Right kidney (tissue), 9 donors: ENCODE measurements around the gene FBLN1.
"Not testable (repeated sequence)": the region's sequence is repeated elsewhere in the genome, so short reads cannot be mapped to it uniquely, and the experiment has no call there.

Experiments
- DNase-seq: peaks from one replicate; pipeline ENCODE4 v3.0.0-alpha.2; 2016
- long read RNA-seq, 8 donors: transcript quantifications; one replicate each; lab custom pipeline, GENCODE V29; 2026

The FBLN1 gene, protein sequence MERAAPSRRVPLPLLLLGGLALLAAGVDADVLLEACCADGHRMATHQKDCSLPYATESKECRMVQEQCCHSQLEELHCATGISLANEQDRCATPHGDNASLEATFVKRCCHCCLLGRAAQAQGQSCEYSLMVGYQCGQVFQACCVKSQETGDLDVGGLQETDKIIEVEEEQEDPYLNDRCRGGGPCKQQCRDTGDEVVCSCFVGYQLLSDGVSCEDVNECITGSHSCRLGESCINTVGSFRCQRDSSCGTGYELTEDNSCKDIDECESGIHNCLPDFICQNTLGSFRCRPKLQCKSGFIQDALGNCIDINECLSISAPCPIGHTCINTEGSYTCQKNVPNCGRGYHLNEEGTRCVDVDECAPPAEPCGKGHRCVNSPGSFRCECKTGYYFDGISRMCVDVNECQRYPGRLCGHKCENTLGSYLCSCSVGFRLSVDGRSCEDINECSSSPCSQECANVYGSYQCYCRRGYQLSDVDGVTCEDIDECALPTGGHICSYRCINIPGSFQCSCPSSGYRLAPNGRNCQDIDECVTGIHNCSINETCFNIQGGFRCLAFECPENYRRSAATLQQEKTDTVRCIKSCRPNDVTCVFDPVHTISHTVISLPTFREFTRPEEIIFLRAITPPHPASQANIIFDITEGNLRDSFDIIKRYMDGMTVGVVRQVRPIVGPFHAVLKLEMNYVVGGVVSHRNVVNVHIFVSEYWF
- long read RNA-seq, donor 1, transcript FBLN1-202 (17 exons, 2,896 nt): minor isoform, 15 of 42 reads
- long read RNA-seq, donor 1, transcript FBLN1-201 (15 exons, 2,251 nt): major isoform, 27 of 42 reads
- long read RNA-seq, donor 1, partial matches to known transcripts: 0 of 42 reads
- long read RNA-seq, donor 1, other reads (novel, unspliced or antisense): 0 of 42 reads
- long read RNA-seq, donor 2, transcript FBLN1-201 (15 exons, 2,251 nt): major isoform, 24 of 42 reads
- long read RNA-seq, donor 2, transcript FBLN1-202 (17 exons, 2,896 nt): minor isoform, 10 of 42 reads
- long read RNA-seq, donor 2, partial matches to known transcripts: 8 of 42 reads
- long read RNA-seq, donor 2, other reads (novel, unspliced or antisense): 0 of 42 reads
- long read RNA-seq, donor 3, transcript FBLN1-201 (15 exons, 2,251 nt): major isoform, 7 of 11 reads
- long read RNA-seq, donor 3, partial matches to known transcripts: 0 of 11 reads
- long read RNA-seq, donor 3, other reads (novel, unspliced or antisense): 0 of 11 reads
- long read RNA-seq, donor 4, transcript FBLN1-201 (15 exons, 2,251 nt): major isoform, 22 of 90 reads
- long read RNA-seq, donor 4, transcript FBLN1-202 (17 exons, 2,896 nt): minor isoform, 12 of 90 reads
- long read RNA-seq, donor 4, partial matches to known transcripts: 56 of 90 reads
- long read RNA-seq, donor 4, other reads (novel, unspliced or antisense): 0 of 90 reads
- long read RNA-seq, donor 5, transcript FBLN1-201 (15 exons, 2,251 nt): major isoform, 23 of 36 reads
- long read RNA-seq, donor 5, transcript FBLN1-202 (17 exons, 2,896 nt): minor isoform, 12 of 36 reads
- long read RNA-seq, donor 5, partial matches to known transcripts: 0 of 36 reads
- long read RNA-seq, donor 5, other reads (novel, unspliced or antisense): 0 of 36 reads
- long read RNA-seq, donor 6, transcript FBLN1-201 (15 exons, 2,251 nt): major isoform, 23 of 33 reads
- long read RNA-seq, donor 6, transcript FBLN1-202 (17 exons, 2,896 nt): minor isoform, 5 of 33 reads
- long read RNA-seq, donor 6, partial matches to known transcripts: 5 of 33 reads
- long read RNA-seq, donor 6, other reads (novel, unspliced or antisense): 0 of 33 reads
- long read RNA-seq, donor 7, transcript FBLN1-202 (17 exons, 2,896 nt): minor isoform, 12 of 84 reads
- long read RNA-seq, donor 7, transcript FBLN1-201 (15 exons, 2,251 nt): major isoform, 42 of 84 reads
- long read RNA-seq, donor 7, partial matches to known transcripts: 30 of 84 reads
- long read RNA-seq, donor 7, other reads (novel, unspliced or antisense): 0 of 84 reads
- long read RNA-seq, donor 8, transcript FBLN1-202 (17 exons, 2,896 nt): minor isoform, 7 of 24 reads
- long read RNA-seq, donor 8, transcript FBLN1-201 (15 exons, 2,251 nt): major isoform, 17 of 24 reads
- long read RNA-seq, donor 8, partial matches to known transcripts: 0 of 24 reads
- long read RNA-seq, donor 8, other reads (novel, unspliced or antisense): 0 of 24 reads

DNA sequence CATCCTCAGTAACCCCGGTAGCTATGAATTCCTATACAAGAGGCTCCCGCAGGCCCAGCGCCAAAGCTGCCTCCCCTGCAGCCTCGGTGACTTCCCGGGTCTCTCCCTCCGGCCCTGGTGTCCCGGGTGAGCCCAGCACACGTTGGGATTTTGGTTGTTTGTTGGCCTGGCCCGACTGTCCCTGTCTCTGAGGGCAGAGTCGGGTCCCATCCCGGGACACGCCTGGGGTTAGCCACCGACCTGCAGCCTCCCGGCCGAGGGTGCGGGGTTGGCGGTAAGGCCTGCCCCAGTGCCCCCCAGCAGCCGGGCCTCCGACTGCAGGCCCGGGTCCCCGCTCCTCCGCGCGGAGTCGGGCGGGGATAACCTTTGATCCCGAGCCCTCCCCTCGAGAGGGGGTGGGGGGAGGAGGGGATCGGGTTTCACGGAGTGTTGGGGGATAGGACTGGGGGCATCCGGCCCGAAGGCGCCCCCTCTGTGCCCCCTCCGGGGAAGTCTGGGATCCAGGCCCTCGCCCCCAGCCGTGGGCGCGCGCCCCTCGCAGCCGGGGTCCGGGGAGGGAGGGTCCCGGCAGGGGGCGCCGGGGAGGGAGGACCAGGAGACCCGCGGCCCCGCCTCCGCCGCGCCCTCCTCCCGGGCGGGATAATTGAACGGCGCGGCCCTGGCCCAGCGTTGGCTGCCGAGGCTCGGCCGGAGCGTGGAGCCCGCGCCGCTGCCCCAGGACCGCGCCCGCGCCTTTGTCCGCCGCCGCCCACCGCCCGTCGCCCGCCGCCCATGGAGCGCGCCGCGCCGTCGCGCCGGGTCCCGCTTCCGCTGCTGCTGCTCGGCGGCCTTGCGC, at the start of gene FBLN1:
FBLN1 (plus strand) TSS at position 669 of the 835 bp plus-strand sequence; CDS start at position 772, 103 bp downstream.
- peak; percentile 80 for DNase-seq

DNA sequence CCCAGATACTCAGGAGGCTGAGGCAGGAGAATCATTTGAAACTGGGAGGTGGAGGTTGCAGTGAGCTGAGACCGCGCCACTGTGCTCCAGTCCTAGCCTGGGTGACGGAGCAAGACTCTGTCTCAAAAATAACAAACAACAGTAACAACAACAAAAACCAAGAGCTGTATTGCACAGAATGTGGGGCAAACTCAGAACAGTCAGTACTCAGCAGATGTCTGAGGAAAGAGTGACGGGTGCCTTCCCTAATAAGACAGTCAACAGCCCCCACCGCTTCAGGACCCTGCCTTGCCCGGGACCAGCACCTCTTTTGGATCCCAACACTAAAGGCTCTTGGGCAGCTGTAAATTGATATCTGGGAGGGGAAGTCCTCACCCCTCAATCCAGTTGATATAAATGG, 48.9 kb upstream of the FBLN1 start:
- DNase-seq: no peak

DNA sequence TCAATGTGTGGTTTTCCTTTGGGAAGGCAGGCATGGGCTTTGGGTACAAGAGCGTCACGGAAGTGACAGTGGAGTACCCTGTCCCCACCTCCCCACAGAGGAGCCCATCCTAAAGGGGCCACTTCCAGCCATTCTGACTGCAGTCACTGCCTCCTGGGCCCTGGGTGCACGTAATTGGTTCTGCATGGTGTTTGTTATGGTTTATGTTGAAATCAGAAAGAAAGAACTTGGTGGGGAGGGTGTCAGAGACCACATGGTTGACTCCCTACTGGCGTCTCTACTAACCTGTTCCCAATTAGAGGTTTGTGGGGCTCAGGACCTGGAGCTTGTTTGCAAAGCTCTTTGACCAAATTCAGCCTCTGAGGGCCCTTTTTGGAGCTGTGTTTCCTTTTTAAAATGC, 48.4 kb upstream of the FBLN1 start:
- no peak for DNase-seq

DNA sequence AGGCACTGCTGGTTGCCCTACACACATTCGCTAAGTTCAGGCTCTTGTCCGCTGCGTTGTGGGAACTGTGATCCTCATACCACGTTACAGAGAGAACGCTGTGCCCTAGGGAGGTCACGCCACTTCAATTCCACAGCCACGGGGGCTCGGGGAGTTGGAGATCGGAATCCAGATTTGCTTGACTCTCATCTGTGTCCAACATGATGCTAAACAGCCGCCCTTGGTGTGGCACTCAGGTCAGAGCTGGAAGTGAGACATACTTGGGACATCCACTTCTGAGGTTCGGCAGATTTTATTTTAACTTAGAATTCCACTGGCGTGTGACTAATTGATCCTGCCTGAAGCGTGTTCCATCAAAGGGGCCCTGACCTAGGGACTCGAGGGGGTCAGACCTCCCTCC, 47.5 kb upstream of the FBLN1 start:
- DNase-seq: no peak

DNA sequence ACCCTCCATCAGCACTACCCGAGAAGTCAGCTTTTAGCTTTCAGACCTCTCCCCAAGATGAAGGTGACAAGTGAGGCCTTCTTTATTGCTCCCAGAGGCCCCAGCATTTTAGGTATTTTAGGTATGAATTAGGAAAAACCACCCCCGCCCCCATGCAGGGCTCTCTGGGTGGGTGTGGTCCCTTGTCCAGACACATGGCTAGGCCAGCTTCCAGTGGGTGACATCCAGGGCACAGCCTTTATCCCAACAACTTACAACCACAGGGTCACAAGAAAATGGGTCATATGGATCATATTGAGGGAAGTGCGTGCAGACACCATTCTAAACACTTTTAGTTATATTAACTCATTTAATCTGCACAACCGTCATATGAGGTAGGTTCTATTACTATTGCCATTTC, 47.1 kb upstream of the FBLN1 start:
- DNase-seq: no peak

DNA sequence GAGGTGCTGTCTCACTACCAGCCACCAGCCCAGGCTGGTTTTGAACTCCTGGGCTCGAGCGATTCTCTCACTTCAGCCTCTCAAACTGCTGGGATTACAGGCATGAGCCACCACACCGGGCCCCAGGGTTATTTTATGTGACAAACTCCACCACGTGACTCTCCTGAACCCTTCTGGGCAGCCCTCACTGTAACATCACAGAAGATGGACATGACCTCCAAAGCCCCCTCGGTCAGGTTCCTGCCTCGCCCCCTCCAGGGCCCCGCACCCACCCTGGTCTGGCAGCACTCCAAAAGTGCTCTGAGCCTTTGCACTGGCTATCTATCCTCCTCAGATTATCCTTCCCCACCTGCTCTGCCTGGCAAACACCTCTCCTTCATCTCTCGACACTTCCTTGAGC, 45.9 kb upstream of the FBLN1 start:
- no peak for DNase-seq

DNA sequence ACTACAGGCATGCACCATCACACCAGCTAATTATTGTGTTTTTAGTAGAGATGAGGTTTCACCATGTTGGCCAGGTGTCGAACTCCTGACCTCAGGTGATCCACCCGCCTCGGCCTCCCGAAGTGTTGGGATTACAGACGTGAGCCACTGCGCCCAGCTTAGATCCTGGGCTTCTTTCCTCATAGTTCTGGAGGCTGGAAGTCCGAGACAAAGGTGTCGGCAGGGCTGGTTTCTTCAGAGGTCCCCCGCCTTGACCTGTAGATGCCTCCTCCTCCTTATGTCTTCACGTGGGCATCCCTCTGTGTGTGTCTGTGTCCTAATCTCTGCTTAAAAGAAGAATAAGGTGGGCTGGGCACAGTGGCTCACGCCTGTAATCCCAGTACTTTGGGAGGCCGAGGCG, 44.2 kb upstream of the FBLN1 start:
- DNase-seq: no peak

DNA sequence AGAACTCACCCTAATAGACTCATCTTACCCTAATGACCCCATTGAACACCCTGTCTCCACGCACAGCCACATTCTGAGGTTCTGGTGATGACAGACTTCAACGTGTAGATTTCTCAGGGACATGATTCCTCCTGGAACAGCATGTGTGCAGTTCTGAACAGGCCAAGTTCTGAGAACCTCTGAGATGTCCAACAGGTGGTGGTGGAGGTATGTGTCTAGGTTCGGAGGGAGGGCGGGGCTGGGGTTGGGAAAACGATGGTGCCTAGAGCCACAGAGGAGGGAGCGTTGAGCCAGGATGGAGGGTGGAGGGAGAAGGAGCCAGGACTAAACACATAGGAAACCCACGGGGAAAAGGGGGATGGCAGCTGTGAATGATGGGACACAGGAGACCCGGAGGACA, 43.4 kb upstream of the FBLN1 start:
- DNase-seq: no peak

DNA sequence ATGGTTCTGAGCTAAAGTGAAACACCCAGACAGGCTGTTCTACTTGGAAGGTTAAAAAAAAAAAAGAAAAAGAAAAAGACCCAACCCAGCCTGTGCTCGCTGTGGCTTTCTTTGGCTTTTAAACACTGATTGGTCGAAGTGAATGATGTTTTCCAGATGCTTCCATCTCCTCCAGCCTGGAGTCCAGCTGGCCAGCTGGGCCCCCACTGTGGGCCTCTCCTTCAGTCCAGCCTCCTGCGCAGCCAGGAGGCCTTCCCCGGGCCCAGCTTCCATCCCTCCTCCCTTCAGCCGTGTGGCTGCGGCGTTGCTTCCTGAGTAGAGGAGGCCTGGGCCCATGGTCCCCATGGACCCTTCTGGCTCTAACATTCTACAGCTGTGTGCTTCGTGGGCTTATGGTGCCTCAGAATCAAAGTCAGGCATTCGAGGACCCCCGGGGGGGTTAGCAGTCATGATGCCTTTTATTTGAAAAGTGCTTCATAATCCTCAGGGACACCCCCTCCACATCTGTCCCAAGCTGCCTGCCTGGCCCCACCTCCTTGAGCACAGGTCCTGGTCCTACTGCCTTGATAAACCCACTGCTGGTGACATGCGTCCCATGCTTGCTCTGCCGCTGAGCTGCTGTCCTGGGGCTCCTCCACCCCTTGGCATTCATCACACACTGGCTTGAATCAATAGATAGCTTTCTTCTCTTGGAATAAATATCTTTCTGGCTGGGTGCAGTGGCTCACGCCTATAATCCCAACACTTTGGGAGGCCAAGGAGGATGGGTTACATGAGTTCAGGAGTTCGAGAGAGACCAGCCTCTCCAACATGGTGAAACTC, 42.2 kb upstream of the FBLN1 start:
- peak; percentile 61 for DNase-seq

DNA sequence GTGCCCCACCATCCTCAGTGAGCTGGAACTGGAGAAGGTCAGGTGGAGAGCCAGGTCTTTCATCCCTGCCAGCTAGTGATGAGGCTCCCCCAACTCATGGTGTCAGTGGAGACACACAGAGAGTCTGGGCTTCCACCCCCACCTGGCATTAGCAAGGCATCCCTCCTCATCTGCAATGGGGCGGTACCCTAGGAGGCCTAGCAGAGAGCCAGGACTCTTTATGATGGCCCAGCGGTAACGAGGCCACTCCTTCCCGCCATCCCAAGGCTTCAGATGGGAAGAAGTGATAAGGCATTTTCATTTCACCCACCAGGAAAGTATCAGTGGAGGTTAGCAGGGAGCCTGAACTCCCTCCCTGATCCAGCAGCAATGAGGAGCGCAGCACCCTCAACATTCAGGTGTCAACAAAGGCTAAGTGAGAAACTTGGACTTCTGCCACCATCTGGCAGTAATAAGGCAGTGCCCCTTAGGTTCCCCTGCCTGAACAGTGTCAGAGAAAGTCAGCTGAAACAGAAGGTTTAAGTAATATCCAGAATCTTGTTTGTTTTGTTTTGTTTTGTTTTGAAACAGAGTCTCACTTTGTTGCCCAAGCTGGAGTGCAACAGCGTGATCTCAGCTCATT, 40.5 kb upstream of the FBLN1 start:
- no peak for DNase-seq

DNA sequence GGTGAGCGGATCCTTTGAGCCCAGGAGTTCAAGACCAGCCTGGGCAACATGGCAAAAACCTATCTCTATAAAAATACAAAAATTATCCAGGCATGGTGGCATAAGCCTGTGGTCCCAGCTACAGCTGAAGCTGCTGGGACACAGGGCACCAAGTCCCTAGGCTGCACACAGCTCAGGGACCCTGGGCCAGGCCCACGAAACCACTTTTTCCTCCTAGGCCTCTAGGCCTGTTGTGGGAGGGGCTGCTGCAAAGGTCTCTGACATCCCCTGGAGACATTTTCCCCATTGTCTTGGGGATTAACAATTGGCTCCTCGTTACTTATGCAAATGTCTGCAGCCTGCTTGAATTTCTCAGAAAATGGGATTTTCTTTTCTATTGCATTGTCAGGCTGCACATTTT, 39.0 kb upstream of the FBLN1 start:
- not testable (repeated sequence) for DNase-seq

DNA sequence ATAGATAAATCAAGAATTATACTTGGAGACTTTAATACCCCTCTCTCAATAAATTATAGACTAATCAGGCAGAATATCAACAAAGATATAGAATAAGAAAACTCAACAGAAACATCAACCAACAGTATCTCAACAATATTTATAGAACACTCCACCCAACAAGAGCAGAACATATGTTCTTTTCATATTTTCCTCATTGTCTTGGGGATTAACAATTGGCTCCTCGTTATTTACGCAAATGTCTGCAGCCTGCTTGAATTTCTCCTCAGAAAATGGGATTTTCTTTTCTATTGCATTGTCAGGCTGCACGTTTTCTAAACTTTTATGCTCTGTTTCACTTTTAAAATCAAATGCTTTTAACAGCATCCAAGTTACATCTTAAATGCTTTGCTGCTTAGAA, 37.0 kb upstream of the FBLN1 start:
- no peak for DNase-seq

DNA sequence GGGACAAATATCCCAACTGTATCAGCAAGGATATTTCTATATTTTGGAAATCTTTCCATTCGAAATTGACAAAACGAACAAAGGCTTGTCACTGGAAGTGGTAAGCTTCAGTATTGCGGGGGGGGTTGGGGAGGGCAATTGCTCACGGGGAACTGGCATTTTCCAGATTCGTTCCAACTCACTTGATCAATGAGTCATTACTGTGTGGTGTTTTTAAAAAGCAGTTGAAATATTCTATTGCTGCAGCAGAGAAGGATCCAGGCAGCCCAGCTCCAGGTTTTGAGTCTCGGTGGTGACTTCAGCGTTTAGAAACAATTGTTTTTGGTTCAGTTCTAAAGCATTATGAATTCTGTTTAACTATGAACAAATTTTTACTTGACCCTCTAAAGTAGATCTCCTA, 33.8 kb upstream of the FBLN1 start:
- DNase-seq: no peak

DNA sequence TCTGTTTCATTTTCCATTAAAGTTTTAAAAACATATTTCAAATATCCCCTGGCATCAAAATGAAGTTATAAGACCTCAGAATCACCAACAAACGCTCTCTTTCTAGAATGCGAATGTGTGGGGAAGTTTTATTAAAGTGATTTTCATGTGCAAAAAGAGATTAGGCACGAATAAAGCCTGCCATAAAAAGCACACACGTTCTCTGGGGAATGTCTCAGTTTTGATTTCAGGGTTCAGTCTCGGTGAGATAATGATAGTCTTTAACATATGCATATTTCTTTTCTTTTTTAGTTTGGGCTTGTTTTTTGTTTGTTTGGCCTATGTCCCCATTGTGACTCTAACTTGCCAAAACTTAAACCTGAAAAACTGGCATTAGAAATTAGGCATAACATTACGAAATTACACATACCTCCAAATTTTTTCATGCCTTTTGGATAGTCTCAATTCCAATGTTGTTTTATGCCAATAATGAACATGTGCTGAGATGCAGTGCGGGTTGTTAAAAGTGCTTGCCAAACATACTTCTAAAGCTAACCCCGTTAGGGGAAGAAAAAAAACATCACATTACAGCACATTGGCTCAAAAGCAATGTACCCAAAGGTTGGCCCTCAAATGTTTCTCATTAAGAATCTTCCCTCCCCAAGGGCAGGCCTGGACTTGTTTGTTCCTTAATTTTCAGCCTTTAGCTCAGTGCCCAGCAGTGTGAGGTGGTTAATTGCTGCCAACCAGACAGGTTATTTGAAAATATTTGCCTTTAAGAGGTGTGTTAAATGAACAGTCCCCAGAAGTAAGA, 33.2 kb upstream of the FBLN1 start:
- no peak for DNase-seq

DNA sequence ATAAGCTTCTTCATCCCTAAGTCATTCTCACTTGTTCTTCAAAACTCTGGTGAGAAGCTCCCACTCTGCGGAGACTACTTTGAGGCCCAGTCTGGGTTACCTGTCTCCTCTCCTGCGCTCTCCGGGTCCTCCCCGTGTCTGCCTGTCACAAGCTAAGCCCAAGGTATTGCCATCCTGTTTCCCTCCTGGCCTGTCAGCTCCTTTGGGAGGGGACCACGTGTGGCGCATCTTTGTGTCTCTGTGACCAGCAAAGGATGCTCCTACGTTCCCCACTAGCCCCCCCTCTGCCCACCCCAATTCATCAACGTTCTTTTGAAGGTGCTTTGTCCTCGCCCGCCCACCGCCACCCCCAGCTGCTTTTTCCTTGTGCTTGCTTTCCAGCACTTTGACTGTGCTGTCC, 31.8 kb upstream of the FBLN1 start:
- DNase-seq: no peak

DNA sequence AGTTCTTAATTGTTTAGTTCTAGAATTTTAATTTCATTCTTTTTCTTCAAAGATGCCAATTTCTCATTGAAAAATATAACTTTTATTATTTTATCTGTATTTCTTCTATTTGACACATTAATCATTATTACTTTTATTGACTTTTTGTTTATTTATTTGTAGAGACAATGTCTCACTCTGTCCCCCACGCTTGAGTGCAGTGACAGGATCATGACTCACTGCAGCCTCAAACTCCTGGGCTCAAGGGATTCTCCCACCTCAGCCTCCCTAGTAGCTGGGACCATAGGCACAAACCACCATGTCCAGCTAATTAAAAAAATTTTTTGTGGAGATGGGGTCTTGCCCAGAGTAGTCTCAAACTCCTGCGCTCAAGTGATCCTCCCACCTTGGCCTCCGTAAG, 30.3 kb upstream of the FBLN1 start:
- no peak for DNase-seq

DNA sequence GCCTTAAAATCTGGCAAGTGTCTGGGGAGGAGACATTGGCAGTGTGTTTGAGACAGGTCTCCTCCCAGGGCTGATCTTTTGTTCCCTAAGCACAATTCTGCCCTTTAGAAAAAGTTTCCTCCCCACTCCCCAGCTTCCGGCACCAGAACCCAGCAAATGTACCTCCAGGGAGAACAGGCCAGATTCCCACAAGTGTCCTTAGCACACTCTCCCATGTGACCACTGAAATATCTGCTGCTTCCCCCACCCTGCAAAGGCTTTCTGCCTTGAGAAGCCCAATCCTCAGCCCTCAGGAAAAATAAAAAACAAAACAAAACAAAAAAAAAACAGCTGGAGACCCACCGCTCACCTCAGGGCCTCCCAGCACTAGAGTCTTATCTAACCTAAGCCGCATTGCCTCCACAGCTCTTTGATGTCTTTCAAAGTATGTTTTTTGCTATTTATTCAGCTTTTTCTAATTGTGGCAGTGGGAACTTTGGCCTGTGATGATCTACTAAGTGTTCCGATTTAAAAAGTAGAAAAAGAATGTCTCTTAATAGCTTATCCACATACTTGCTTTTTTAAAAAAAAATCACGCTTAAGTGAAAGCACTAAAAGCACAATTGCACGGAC, 29.0 kb upstream of the FBLN1 start:
- no peak for DNase-seq
